Measurements from ENCODE around the gene CHRND. TPM values are rescaled to one million over a fixed set of nuclear protein-coding genes. Genes with fewer than 3 reads are reported as not detected.
A peak's percentile ranks its signal among the peaks of the same experiment; 100 is the strongest.
"Not testable (repeated sequence)": the region's sequence is repeated elsewhere in the genome, so short reads cannot be mapped to it uniquely, and the experiment has no call there.

CHRND gene
- total RNA-seq, 2 donors from 2014 or later, result not detected

GRCh38 chr2:232550354-232551249 lies 24.6 kb downstream of the CHRND start, which contains the start of the genes EIF4E2 and TIGD1:
EIF4E2 (plus strand) TSS chr2:232550689; CDS start chr2:232550725, 36 bp downstream.
TIGD1 (minus strand) TSS chr2:232550557; CDS start chr2:232549882, 675 bp downstream.
- intact Hi-C loops (cut with DNase I, micrococcal nuclease), result no loop called here
- DNase-seq (peak; percentile 93 to 95), ATAC-seq (peak; percentile 94)

- DNase-seq, result no peak
- ATAC-seq, result no peak
- intact Hi-C loops (cut with DNase I, micrococcal nuclease), result no loop called here
Measured at GRCh38 chr2:232551250-232551638, 25.3 kb downstream of the CHRND start.

- DNase-seq, result no peak
- intact Hi-C loops (cut with DNase I, micrococcal nuclease), result no loop called here
- no peak for ATAC-seq
Measured at GRCh38 chr2:232551776-232552175, 25.8 kb downstream of the CHRND start.

- intact Hi-C loops (cut with DNase I, micrococcal nuclease), result no loop called here
- no peak for DNase-seq
- ATAC-seq, result no peak
Measured at GRCh38 chr2:232556426-232556825, 30.5 kb downstream of the CHRND start.

GRCh38 chr2:232562515-232563151 lies 36.7 kb downstream of the CHRND start:
- ATAC-seq (peak; percentile 28), DNase-seq (no peak)
- intact Hi-C loops (cut with DNase I, micrococcal nuclease), result no loop called here

GRCh38 chr2:232563580-232563979 lies 37.6 kb downstream of the CHRND start:
- intact Hi-C loops (cut with DNase I, micrococcal nuclease), result no loop called here
- no peak for ATAC-seq
- DNase-seq, result no peak

GRCh38 chr2:232567721-232568120 lies 41.8 kb downstream of the CHRND start:
- ATAC-seq, result no peak
- intact Hi-C loops (cut with DNase I, micrococcal nuclease), result no loop called here
- DNase-seq, result no peak

- DNase-seq (peak in 1 of 2 donors; percentile 56), ATAC-seq (peak; percentile 59)
- intact Hi-C loops (cut with DNase I, micrococcal nuclease), result no loop called here
Measured at GRCh38 chr2:232568161-232568560, 42.2 kb downstream of the CHRND start.

- DNase-seq, result no peak
- intact Hi-C loops (cut with DNase I, micrococcal nuclease), result no loop called here
Measured at GRCh38 chr2:232569541-232569940, 43.6 kb downstream of the CHRND start.

GRCh38 chr2:232570481-232570880 lies 44.5 kb downstream of the CHRND start:
- not testable (repeated sequence) for ATAC-seq

More at GRCh38 chr2:232569541-232569940, 43.6 kb downstream of the CHRND start:
- no peak for ATAC-seq

GRCh38 chr2:232571026-232571474 lies 45.1 kb downstream of the CHRND start:
- DNase-seq, result peak in 1 of 2 donors; percentile 52
- intact Hi-C loops (cut with DNase I, micrococcal nuclease), result no loop called here
- peak; percentile 34 for ATAC-seq

More at GRCh38 chr2:232570481-232570880, 44.5 kb downstream of the CHRND start:
- intact Hi-C loops (cut with DNase I, micrococcal nuclease); DNase-seq: not testable (repeated sequence)

GRCh38 chr2:232573042-232573441 lies 47.1 kb downstream of the CHRND start:
- DNase-seq (no peak), ATAC-seq (peak; percentile 67)
- intact Hi-C loops (cut with DNase I, micrococcal nuclease), result no loop called here

GRCh38 chr2:232573771-232574435 lies 47.9 kb downstream of the CHRND start:
- intact Hi-C loops (cut with DNase I, micrococcal nuclease), result no loop called here
- peak; percentile 77 for ATAC-seq
- peak; percentile 31 to 49 for DNase-seq

- DNase-seq (no peak), ATAC-seq (peak; percentile 40)
- intact Hi-C loops (cut with DNase I, micrococcal nuclease), result no loop called here
Measured at GRCh38 chr2:232574674-232575403, 48.9 kb downstream of the CHRND start.

- DNase-seq (no peak), ATAC-seq (no peak)
- intact Hi-C loops (cut with DNase I, micrococcal nuclease), result no loop called here
Measured at GRCh38 chr2:232575404-232575746, 49.4 kb downstream of the CHRND start.

GRCh38 chr2:232576995-232577394 lies 51.0 kb downstream of the CHRND start:
- DNase-seq, result no peak
- intact Hi-C loops (cut with DNase I, micrococcal nuclease), result no loop called here
- no peak for ATAC-seq

- intact Hi-C loops (cut with DNase I, micrococcal nuclease), result no loop called here
- ATAC-seq, result no peak
- DNase-seq, result no peak
Measured at GRCh38 chr2:232577841-232578240, 51.9 kb downstream of the CHRND start.

GRCh38 chr2:232578626-232579025 lies 52.7 kb downstream of the CHRND start:
- ATAC-seq, result no peak
- intact Hi-C loops (cut with DNase I, micrococcal nuclease), result no loop called here

GRCh38 chr2:232580648-232580981 lies 54.7 kb downstream of the CHRND start:
- intact Hi-C loops (cut with DNase I, micrococcal nuclease), result no loop called here

More at GRCh38 chr2:232578626-232579025, 52.7 kb downstream of the CHRND start:
- no peak for DNase-seq

More at GRCh38 chr2:232580648-232580981, 54.7 kb downstream of the CHRND start:
- ATAC-seq, result peak; percentile 1
- no peak for DNase-seq
